Measurements from ENCODE around the gene PRPF38B.
"Not testable (repeated sequence)": the region's sequence is repeated elsewhere in the genome, so short reads cannot be mapped to it uniquely, and the experiment has no call there.

PRPF38B gene

GRCh38 chr1:108691942-108692723, at the start of gene PRPF38B:
Gene PRPF38B, plus strand, starts transcription at chr1:108692310. Its CDS starts 282 bp downstream, at chr1:108692592.
- peak; percentile 91 for DNase-seq (ENCODE audit: low spot score)

GRCh38 chr1:108643492-108644335, 48.4 kb upstream of the PRPF38B start:
- DNase-seq (ENCODE audit: low spot score) = peak; percentile 59

GRCh38 chr1:108644984-108645383, 47.1 kb upstream of the PRPF38B start:
- no peak for DNase-seq (ENCODE audit: low spot score)

GRCh38 chr1:108645564-108646184, 46.4 kb upstream of the PRPF38B start:
- no peak for DNase-seq (ENCODE audit: low spot score)

GRCh38 chr1:108646265-108646647, 45.9 kb upstream of the PRPF38B start:
- DNase-seq (ENCODE audit: low spot score) = no peak

- peak; percentile 85 for DNase-seq (ENCODE audit: low spot score)
Measured at GRCh38 chr1:108646648-108647269, 45.4 kb upstream of the PRPF38B start.

GRCh38 chr1:108653431-108654105, 38.5 kb upstream of the PRPF38B start:
- no peak for DNase-seq (ENCODE audit: low spot score)

- no peak for DNase-seq (ENCODE audit: low spot score)
Measured at GRCh38 chr1:108657356-108658080, 34.6 kb upstream of the PRPF38B start.

- DNase-seq (ENCODE audit: low spot score) = peak; percentile 67
Measured at GRCh38 chr1:108661030-108661609, 31.0 kb upstream of the PRPF38B start, which contains the start of gene HENMT1. Gene HENMT1, minus strand, starts transcription at chr1:108661093. Its CDS starts 1,209 bp downstream, at chr1:108659884.

GRCh38 chr1:108663074-108663473, 29.0 kb upstream of the PRPF38B start:
- DNase-seq (ENCODE audit: low spot score) = no peak

GRCh38 chr1:108664481-108664880, 27.6 kb upstream of the PRPF38B start:
- DNase-seq (ENCODE audit: low spot score) = no peak

GRCh38 chr1:108665067-108665466, 27.0 kb upstream of the PRPF38B start:
- no peak for DNase-seq (ENCODE audit: low spot score)

GRCh38 chr1:108665771-108666170, 26.3 kb upstream of the PRPF38B start:
- DNase-seq (ENCODE audit: low spot score) = no peak

GRCh38 chr1:108667422-108667821, 24.7 kb upstream of the PRPF38B start:
- DNase-seq (ENCODE audit: low spot score) = not testable (repeated sequence)

- no peak for DNase-seq (ENCODE audit: low spot score)
Measured at GRCh38 chr1:108668777-108669176, 23.3 kb upstream of the PRPF38B start.

GRCh38 chr1:108669679-108670078, 22.4 kb upstream of the PRPF38B start:
- DNase-seq (ENCODE audit: low spot score) = no peak

GRCh38 chr1:108670131-108670773, 21.9 kb upstream of the PRPF38B start:
- no peak for DNase-seq (ENCODE audit: low spot score)

GRCh38 chr1:108671143-108671542, 21.0 kb upstream of the PRPF38B start:
- no peak for DNase-seq (ENCODE audit: low spot score)

GRCh38 chr1:108678706-108679105, 13.4 kb upstream of the PRPF38B start:
- no peak for DNase-seq (ENCODE audit: low spot score)

Data from SW480 (cell line).